A549 (cell line): ENCODE results near the gene CD180.

ENCODE experiments used
- CBX8 ChIP-seq: fragments of 200-600 bp; sonication (generic); IDR thresholded peaks from 2 replicates; pipeline ENCODE4 v1.6.1; 2016
- CTCF ChIP-seq: fragments of >200 bp; sonication (Bioruptor Twin); formaldehyde crosslinking; IDR thresholded peaks from 3 replicates; pipeline ENCODE4 v1.5.1; 2016
- GATA3 ChIP-seq: IDR thresholded peaks from 2 replicates; pipeline ENCODE4 v1.6.1; 2012; ENCODE audit warnings: borderline replicate concordance
- NFE2L2 ChIP-seq: fragments of 150-350 bp; conservative IDR thresholded peaks from 2 replicates; pipeline ENCODE4 v1.6.1; 2014; ENCODE audit warnings: low read length
- NPAS2 ChIP-seq: fragments of 250-450 bp; sonication (Bioruptor Pico); IDR thresholded peaks from 2 replicates; pipeline ENCODE4 v1.8.0; 2022; ENCODE audit warnings: mild to moderate bottlenecking, moderate library complexity, borderline replicate concordance
- POLR2A ChIP-seq: IDR thresholded peaks from 2 replicates; pipeline ENCODE4 v1.6.1; 2012; ENCODE audit warnings: mild to moderate bottlenecking, low read length
- RAD21 ChIP-seq, 2 experiments: fragments of >200 bp in 1 of 2; sonication (Bioruptor Twin) in 1 of 2; formaldehyde crosslinking in 1 of 2; IDR thresholded peaks in 1 of 2; conservative IDR thresholded peaks in 1 of 2; 2 replicates in 1 of 2; 3 replicates in 1 of 2; pipeline ENCODE4 v1.6.1; 2012 to 2018; ENCODE audit warnings: inconsistent platforms in 1 of 2
- RCOR1 ChIP-seq: fragments of 150-350 bp; IDR thresholded peaks from 2 replicates; pipeline ENCODE4 v1.6.1; 2014; ENCODE audit warnings: antibody characterized with exemption, low read length, low read depth
- TF ChIP-seq, protein P1 (sequence below): IDR thresholded peaks from 2 replicates; pipeline ENCODE4 v1.6.1; 2012; ENCODE audit warnings: low read depth, borderline replicate concordance

GRCh38 chr5:67238191-67238590 is 41.6 kb upstream of the CD180 start:
- TF ChIP-seq RAD21 (conservative IDR thresholded peaks at IDR 0.05 in 1 of 2, IDR thresholded peaks at IDR 0.05 in 1 of 2) (no peak), CTCF (no peak), CBX8 (no peak), RCOR1 (no peak), POLR2A (no peak), NFE2L2 (no peak), NPAS2 (CRISPR knock-in tag) (no peak), GATA3 (no peak)
- TF ChIP-seq, protein P1, sequence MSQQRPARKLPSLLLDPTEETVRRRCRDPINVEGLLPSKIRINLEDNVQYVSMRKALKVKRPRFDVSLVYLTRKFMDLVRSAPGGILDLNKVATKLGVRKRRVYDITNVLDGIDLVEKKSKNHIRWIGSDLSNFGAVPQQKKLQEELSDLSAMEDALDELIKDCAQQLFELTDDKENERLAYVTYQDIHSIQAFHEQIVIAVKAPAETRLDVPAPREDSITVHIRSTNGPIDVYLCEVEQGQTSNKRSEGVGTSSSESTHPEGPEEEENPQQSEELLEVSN, result no peak
